KOPT-K1 (cell line): Measurements from ENCODE around the gene ART4.

Experiments used
- H3K27ac ChIP-seq: fragments of 200-600 bp; sonication (generic); 2 replicates; pipeline ENCODE4 v1.5.1; 2016; ENCODE audit warnings: antibody characterized with exemption, mild to moderate bottlenecking, low read depth, low read length; ENCODE audit not compliant: poor library complexity, severe bottlenecking
- H3K36me3 ChIP-seq: fragments of 200-600 bp; sonication (generic); 2 replicates; pipeline ENCODE4 v1.5.1; 2017; ENCODE audit warnings: antibody characterized with exemption, mild to moderate bottlenecking, low read length, moderate library complexity; ENCODE audit not compliant: insufficient read depth
- H3K9me3 ChIP-seq: fragments of 200-600 bp; sonication (generic); 2 replicates; pipeline ENCODE4 v1.5.1; 2017; ENCODE audit warnings: antibody characterized with exemption, low read length, mild to moderate bottlenecking; ENCODE audit not compliant: insufficient read depth, poor library complexity, severe bottlenecking

ART4 gene

DNA sequence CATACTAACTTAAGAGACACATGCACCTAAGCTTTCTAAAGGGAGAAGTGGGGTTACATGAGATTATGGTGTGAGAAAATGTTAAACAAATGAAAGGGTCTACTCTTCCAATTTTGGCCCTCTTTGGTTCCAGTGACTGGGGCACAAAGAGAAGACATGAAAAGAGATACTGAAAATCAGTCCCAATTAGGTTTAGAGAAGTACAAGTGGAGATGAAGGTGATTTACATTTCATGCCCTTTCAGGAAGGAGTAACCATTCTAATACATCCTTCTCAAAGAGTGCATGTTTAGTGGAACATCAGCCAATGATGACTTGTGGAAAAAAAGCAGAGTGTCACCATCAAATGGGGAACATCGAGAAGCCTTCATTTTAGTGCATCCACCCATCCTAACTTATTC is 27.9 kb upstream of the ART4 start:
- H3K36me3 ChIP-seq = no peaks in the 10 kb centered on the region
- no peaks in the 10 kb centered on the region for H3K9me3 ChIP-seq
- H3K27ac ChIP-seq = no peak overlapping the region

DNA sequence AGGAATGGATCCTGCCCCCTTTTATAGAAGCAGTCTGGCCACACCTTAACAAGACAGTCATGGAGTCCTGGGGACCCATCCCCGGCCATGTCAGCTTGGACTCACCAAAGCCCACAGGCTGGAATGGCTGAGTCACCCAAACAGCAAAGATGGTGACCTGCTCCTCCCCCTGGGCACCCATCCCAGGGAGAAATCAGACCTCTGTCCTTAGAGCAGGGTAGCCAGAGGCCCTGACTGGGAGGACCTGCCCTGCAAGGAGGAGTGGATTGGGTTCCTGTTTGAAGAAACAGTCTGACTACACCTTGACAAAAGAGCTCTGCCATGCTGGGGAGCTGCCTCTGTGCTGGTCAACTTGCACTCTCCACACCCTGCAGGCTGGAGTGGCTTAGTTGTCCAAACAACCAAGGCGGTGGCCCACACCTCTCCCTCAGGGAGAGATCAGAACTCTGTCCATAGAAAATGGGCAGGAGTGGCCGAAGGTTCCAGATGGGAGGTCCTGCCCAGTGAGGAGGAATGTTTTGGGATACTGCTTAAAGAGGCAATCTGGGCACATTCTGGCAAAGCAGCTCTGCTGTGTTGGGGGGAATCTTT is 25.7 kb upstream of the ART4 start:
- H3K27ac ChIP-seq = no peak overlapping the region
- no peaks in the 10 kb centered on the region for H3K36me3 ChIP-seq
- H3K9me3 ChIP-seq = no peaks in the 10 kb centered on the region

DNA sequence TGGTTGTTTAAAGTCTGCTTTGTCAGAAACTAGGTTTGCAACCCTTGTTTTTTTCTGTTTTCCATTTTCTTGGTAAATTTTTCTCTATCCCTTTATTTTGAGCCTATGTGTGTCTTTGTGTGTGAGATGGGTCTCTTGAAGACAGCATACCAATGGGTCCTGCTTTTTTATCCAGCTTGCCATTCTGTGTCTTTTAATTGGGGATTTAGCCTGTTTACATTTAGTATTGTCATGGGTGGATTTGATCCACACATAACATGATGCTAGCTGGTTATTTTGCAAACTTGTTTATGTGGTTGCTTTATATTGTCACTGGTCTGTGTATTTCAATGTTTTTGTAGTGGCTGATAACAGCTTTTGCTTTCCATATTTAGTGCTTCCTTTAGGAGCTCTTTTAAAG is 17.2 kb upstream of the ART4 start:
- H3K27ac ChIP-seq = no peak overlapping the region
- peaks cover 17% of the 10 kb centered on the region for H3K9me3 ChIP-seq
- no peaks in the 10 kb centered on the region for H3K36me3 ChIP-seq

DNA sequence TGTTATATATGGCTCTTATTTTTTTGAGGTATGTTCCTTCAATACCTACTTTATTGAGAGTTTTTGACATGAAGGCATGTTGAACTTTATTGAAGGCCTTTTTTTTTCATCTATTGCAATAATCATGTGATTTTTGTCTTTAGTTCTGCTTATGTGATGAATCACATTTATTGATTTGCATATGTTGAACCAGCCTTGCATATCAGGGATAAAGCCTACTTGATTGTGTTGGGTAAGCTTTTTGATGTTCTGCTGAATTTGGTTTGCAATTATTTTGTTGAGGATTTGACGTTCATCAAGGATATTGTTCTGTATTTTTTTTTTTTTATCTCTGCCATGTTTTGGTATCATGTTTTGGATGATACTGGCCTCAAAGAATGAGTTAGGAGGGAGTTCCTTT is 15.2 kb upstream of the ART4 start:
- H3K27ac ChIP-seq = no peak overlapping the region

DNA sequence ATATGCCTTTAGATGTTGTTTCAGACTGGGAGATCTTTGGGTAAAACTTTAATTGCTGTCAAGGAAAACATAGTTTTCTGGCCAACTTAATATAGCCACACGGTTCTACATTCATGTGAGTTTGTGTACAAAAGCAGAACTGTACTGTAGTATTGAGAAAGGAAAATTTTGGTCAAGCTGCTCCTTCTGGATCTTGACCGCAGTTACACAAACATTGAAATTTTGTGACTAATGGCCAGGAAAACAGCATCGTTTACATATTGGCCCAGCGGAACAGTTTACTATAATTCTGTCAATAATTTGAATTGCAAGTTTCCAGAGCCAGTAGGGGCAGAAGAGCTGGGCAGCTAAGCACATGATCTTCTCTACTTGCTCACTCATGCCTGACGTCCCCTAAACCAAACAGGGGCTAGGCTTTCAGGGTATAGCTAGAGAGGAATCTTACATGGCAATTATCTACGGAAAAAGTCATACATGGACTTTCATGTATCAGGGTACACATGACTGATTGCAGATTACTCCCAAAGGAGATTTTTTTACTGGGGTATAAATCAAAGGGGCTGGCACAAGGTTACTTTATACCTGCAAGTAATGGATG is 11.4 kb upstream of the ART4 start:
- Histone ChIP-seq H3K36me3 (no peaks in the 10 kb centered on the region), H3K9me3 (peaks cover 2% of the 10 kb centered on the region), H3K27ac (no peak overlapping the region)

More for the DNA sequence above, 15.2 kb upstream of the ART4 start:
- no peaks in the 10 kb centered on the region for H3K36me3 ChIP-seq
- peaks cover 17% of the 10 kb centered on the region for H3K9me3 ChIP-seq

DNA sequence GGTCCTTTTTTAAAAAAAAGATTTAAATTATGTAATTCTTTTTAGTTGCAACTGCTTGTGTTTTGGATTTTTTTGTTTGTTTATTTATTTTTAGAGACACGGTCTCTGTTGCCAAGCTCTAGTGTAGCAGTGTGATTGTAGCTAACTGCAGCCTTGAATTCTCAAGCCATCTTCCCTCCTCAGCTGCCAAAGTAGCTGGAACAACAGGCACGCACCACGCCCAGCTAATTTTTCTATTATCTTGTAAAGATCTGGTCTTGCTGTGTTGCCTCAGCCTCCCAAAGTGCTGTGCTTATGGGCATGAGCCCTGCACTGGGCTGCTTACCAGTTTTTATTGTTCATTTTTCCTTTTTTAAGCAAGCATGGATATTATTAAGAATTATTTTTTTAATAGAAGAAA is 10.6 kb upstream of the ART4 start:
- Histone ChIP-seq H3K36me3 (no peaks in the 10 kb centered on the region), H3K27ac (no peak overlapping the region), H3K9me3 (no peaks in the 10 kb centered on the region)

GRCh38 chr12:14852880-14853279 is 9.6 kb upstream of the ART4 start:
- Histone ChIP-seq H3K9me3 (no peaks in the 10 kb centered on the region), H3K27ac (no peak overlapping the region), H3K36me3 (no peaks in the 10 kb centered on the region)

DNA sequence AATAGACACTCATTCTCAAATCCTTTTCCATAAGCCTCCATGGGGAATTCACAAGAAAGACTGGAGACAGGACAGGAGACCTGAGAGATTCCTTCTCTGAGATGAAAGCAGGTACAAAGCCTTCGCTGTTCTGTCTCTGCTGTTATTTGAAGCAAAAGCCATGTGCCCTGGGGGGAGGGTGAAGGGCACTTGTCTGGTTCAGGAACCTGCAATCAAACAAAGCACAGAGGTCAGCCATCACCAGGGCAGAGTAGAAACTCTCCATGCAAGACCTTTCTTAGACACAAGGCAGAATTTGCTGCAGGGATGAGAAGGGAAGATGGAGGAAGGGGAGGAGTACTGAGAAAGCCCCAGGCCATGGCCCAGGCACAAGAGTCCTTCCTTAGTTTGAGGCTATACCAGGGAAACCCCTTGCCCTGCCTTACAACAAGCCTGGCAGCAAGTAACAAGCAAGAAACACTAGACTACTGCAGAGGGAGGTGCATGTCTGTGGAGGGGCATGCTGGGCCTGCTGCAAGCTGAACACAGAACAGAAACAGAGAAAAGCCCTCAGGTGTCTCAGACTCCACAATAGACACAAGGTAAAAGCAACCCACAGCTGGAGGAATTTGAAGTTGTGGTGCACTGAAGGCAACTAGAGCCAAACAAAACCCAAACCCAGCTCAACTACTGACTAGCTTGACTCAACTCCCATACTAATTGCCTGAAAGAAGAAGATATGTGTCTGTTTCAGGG is 7.8 kb upstream of the ART4 start:
- Histone ChIP-seq H3K27ac (no peak overlapping the region), H3K36me3 (no peaks in the 10 kb centered on the region), H3K9me3 (no peaks in the 10 kb centered on the region)

DNA sequence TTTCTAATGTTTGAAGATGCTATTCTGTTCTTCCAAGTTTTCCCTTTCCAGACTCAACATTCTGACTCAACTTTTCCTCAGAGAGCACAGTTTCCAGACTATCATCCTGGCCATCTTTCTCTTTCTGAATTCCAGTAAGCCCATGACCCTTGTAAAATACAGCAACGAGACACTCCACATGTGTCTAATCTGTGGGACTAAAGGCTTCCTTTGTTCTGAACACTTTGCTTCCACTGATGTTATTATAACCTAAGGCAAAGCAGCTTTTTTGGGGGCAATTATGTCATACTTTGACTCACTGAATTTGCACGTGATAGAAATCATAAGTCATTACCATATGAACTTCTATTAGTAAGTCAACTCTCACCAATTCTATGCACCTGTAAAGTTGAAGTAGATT is 6.3 kb upstream of the ART4 start:
- Histone ChIP-seq H3K36me3 (no peaks in the 10 kb centered on the region), H3K9me3 (no peaks in the 10 kb centered on the region), H3K27ac (no peak overlapping the region)

DNA sequence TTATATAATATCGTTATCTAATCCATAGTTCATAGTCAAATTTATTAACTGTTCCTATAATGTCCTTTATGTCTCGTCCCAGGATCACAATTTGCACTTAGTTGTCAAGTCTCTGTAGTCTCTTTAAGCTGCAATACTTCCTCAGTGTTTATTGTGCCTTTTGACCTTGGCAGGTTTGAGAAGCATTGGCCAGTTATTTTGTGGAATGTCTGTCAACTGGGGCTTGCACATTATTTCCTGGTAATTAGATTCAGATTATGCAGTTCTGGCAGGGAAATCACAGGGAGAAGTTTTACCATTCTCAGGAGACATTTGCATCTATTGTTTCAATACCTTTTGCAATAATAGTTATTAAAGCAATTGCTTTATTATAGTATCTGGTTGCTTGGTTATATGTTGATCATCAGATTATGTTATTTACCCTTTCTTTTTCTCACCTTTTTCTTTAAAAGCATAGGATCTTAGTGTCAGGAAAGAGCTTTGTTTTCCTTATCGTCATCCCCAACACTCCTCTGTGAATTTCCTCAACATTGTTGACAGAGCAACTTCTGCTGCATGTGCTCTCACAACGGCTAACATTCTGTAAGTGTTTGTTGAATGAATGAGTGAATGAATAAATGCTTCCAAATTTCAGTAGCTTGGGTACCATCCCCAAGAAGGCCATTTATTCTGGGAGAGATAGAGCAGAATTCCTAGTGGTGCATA is 3.7 kb upstream of the ART4 start:
- Histone ChIP-seq H3K9me3 (no peaks in the 10 kb centered on the region), H3K27ac (no peak overlapping the region), H3K36me3 (no peaks in the 10 kb centered on the region)

GRCh38 chr12:14846042-14846587 is 2.8 kb upstream of the ART4 start:
- Histone ChIP-seq H3K27ac (no peak overlapping the region), H3K9me3 (no peaks in the 10 kb centered on the region), H3K36me3 (no peaks in the 10 kb centered on the region)

GRCh38 chr12:14845350-14845750 is 2.0 kb upstream of the ART4 start:
- no peaks in the 10 kb centered on the region for H3K36me3 ChIP-seq
- H3K27ac ChIP-seq = no peak overlapping the region
- H3K9me3 ChIP-seq = no peaks in the 10 kb centered on the region

DNA sequence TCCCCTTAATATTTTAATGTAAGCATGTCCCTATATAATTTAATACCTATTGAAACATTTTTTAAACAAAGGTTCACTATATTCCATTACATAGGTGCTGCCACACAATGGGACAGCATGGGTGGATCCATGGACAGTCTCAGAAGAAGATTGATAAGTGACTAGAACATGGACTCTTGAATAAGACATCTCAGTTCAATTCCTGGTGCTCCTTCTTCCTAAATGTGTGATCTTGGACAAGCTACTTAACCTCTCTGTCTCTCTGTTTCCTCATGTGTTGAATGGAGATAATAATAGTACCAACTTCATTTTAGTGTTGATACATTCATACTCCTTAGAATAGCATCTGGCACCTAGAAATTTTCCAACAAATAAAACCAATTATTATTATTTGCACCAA is 1.1 kb upstream of the ART4 start:
- no peak overlapping the region for H3K27ac ChIP-seq
- H3K36me3 ChIP-seq = no peaks in the 10 kb centered on the region
- H3K9me3 ChIP-seq = no peaks in the 10 kb centered on the region

DNA sequence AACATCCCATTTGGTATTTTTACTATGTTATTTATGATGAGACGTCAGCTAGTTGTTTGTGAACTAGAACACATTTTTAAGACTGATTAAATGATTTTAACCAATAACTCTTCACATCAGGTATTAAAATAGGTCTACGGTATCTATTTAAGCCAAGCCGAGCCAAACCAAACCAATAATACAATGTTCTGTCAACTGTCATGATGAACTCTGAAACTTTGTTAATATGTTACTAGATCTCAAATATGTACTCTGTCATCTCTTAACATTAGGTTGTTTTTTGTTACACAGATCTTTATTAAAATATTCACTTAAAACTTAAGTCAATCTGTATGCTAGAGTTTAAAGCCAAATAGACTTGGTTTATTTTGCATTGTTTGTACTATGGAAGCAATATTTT is 1.0 kb downstream of the ART4 start:
- H3K9me3 ChIP-seq = no peaks in the 10 kb centered on the region
- no peak overlapping the region for H3K27ac ChIP-seq
- H3K36me3 ChIP-seq = no peaks in the 10 kb centered on the region

DNA sequence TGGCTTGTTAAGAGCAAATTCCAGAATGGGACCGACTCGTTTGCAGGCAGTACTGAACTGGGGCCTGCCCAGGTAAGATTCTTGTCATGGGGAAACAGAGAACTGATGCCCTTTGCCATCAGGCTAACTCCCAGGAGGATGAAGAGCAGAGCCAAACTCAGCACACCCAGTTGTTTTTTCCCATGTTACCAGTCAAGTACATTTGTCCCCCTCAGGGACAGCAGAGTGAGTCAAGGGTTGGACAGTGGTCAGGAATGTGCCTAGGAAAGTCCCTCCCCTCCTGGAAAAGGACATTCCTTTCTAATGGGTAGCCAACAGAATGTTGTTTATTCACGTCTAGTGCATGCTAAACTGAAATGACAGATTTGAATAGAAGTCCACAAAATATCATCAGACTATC is 1.6 kb downstream of the ART4 start:
- H3K36me3 ChIP-seq = no peaks in the 10 kb centered on the region
- no peak overlapping the region for H3K27ac ChIP-seq
- no peaks in the 10 kb centered on the region for H3K9me3 ChIP-seq
